CD4-positive, CD25-positive, alpha-beta regulatory T cell (primary cell): ENCODE results near the gene ZNF691. TPM values are rescaled to one million over a fixed set of nuclear protein-coding genes. Genes with fewer than 3 reads are reported as not detected.
"Not testable (repeated sequence)": the region's sequence is repeated elsewhere in the genome, so short reads cannot be mapped to it uniquely, and the experiment has no call there.

Experiments
- ATAC-seq, 2 donors: fragments of 150-1000 bp; cut with Tn5 transposase; one replicate each; pipeline ENCODE4 v1.10.0; 2021; ENCODE audit warnings: low read depth in 2 of 2, moderate number of reproducible peaks in 2 of 2, moderate library complexity in 1 of 2
- DNase-seq, 3 donors: peaks; one replicate each; pipeline versions ENCODE4 v3.0.0 to v3.0.0-alpha.2; 2012 to 2022; ENCODE audit warnings: mixed read lengths in 1 of 3
- H3K27ac ChIP-seq: one replicate; pipeline ENCODE4 v1.7.0; 2013; ENCODE audit warnings: mild to moderate bottlenecking, low read length; ENCODE audit not compliant: insufficient read depth, poor library complexity, severe bottlenecking
- H3K27me3 ChIP-seq: one replicate; pipeline ENCODE4 v1.7.0; 2013; ENCODE audit warnings: low read length; ENCODE audit not compliant: control insufficient read depth, insufficient read depth
- H3K36me3 ChIP-seq: one replicate; pipeline ENCODE4 v1.7.0; 2013; ENCODE audit warnings: mild to moderate bottlenecking, low read length, moderate library complexity; ENCODE audit not compliant: control insufficient read depth, insufficient read depth
- H3K4me1 ChIP-seq: 2 replicates; pipeline ENCODE4 v1.7.0; 2013; ENCODE audit warnings: mild to moderate bottlenecking, low read length; ENCODE audit not compliant: insufficient read depth, control insufficient read depth, poor library complexity, severe bottlenecking
- H3K4me3 ChIP-seq: one replicate; pipeline ENCODE4 v1.7.0; 2013; ENCODE audit warnings: low read depth, mild to moderate bottlenecking, low read length, moderate library complexity
- H3K9me3 ChIP-seq, 2 experiments: 1 replicate in 1 of 2; 2 replicates in 1 of 2; pipeline ENCODE4 v1.7.0; 2013; ENCODE audit warnings: low read length in 2 of 2, mild to moderate bottlenecking in 1 of 2, moderate library complexity in 1 of 2; ENCODE audit not compliant: control insufficient read depth in 2 of 2
- H3K27ac Mint-ChIP-seq, 3 donors: one replicate each; pipeline ENCODE4 v1.8.0; 2020 to 2022; ENCODE audit warnings: mild to moderate bottlenecking in 3 of 3, mixed read lengths in 3 of 3, moderate library complexity in 2 of 3
- H3K27me3 Mint-ChIP-seq: one replicate; pipeline ENCODE4 v1.8.0; 2022; ENCODE audit warnings: mild to moderate bottlenecking, mixed read lengths
- H3K36me3 Mint-ChIP-seq: one replicate; pipeline ENCODE4 v1.8.0; 2020; ENCODE audit warnings: mixed read lengths
- H3K4me1 Mint-ChIP-seq, 4 donors: one replicate each; pipeline ENCODE4 v1.8.0; 2020 to 2022; ENCODE audit warnings: mixed read lengths in 4 of 4, mild to moderate bottlenecking in 1 of 4
- H3K4me3 Mint-ChIP-seq, 4 donors: one replicate each; pipeline ENCODE4 v1.8.0; 2020 to 2022; ENCODE audit warnings: mild to moderate bottlenecking in 4 of 4, mixed read lengths in 4 of 4, moderate library complexity in 3 of 4
- H3K9me3 Mint-ChIP-seq, 7 donors: one replicate each; pipeline ENCODE4 v1.8.0; 2020 to 2022; ENCODE audit warnings: mixed read lengths in 7 of 7, mild to moderate bottlenecking in 3 of 7, moderate library complexity in 2 of 7
- polyA plus RNA-seq, 4 donors: library from polyadenylated mRNA; unstranded; fragments of 300-500 nt; fragmentation: Illumina TruSeq; gene quantifications; one replicate each; pipeline ENCODE4 v1.2.3, GENCODE V29; 2021
- total RNA-seq: library from RNA; stranded (reverse); gene quantifications from one replicate; pipeline ENCODE4 v1.2.3, GENCODE V29; 2022

ZNF691 gene
- total and polyA plus RNA-seq, 5 donors from 2014 or later: 5.3 to 13.7 (median 9.5) TPM

GRCh38 chr1:42899960-42900359, 53.5 kb downstream of the ZNF691 start:
- not testable (repeated sequence) for H3K4me1 Mint-ChIP-seq

More at GRCh38 chr1:42899960-42900359, 53.5 kb downstream of the ZNF691 start:
- not testable (repeated sequence) for H3K27me3 ChIP-seq, H3K27ac ChIP-seq, H3K4me3 Mint-ChIP-seq, H3K4me1 ChIP-seq, H3K9me3 ChIP-seq, H3K36me3 ChIP-seq, DNase-seq, H3K27ac Mint-ChIP-seq, H3K4me3 ChIP-seq, ATAC-seq
- Mint-ChIP-seq H3K9me3 (peaks cover 0 to 19% (median 12%) of the 10 kb centered on the region in 7 donors), H3K36me3 (peaks cover 11% of the 10 kb centered on the region), H3K27me3 (peaks cover 32% of the 10 kb centered on the region)

Other genes with a start within 250 kb of the ZNF691 start
- 29.6 TPM for gene PPIH, start 188.2 kb upstream of the ZNF691 start, total RNA-seq
- gene PPIH, start 188.2 kb upstream of the ZNF691 start, polyA plus RNA-seq: 10 to 100 TPM; 61.8 to 72.9 (median 69.2) TPM
- gene YBX1, start 164.2 kb upstream of the ZNF691 start, total RNA-seq: 323 TPM
- 100 to 1,000 TPM in 1 of 4 donors, 10 to 100 TPM in 3; 89.9 to 110 (median 93.1) TPM for gene YBX1, start 164.2 kb upstream of the ZNF691 start, polyA plus RNA-seq
- not detected for gene CLDN19, start 106.4 kb upstream of the ZNF691 start, total RNA-seq
- not detected for gene CLDN19, start 106.4 kb upstream of the ZNF691 start, polyA plus RNA-seq
- gene P3H1, start 79.6 kb upstream of the ZNF691 start, total RNA-seq: 30.4 TPM
- gene P3H1, start 79.6 kb upstream of the ZNF691 start, polyA plus RNA-seq: 10 to 100 TPM; 12.6 to 16.3 (median 14.3) TPM
- gene C1orf50, start 79.4 kb upstream of the ZNF691 start, total RNA-seq: 14.3 TPM
- 10 to 100 TPM in 1 of 4 donors, 1 to 10 TPM in 3; 3.8 to 12.7 (median 6.0) TPM for gene C1orf50, start 79.4 kb upstream of the ZNF691 start, polyA plus RNA-seq
- gene TMEM269, start 61.6 kb upstream of the ZNF691 start, total RNA-seq: 1.1 TPM
- gene TMEM269, start 61.6 kb upstream of the ZNF691 start, polyA plus RNA-seq: under 1 TPM in 1 of 4 donors, not detected in 3; 0.12 TPM
- gene ERMAP, start 29.5 kb upstream of the ZNF691 start, total RNA-seq: 4.9 TPM
- 1 to 10 TPM; 2.8 to 4.1 (median 3.5) TPM for gene ERMAP, start 29.5 kb upstream of the ZNF691 start, polyA plus RNA-seq
- 24.4 TPM for gene SVBP, start 29.2 kb upstream of the ZNF691 start, total RNA-seq
- 100 to 1,000 TPM in 2 of 4 donors, 10 to 100 TPM in 2; 82.7 to 126 (median 98.9) TPM for gene SVBP, start 29.2 kb upstream of the ZNF691 start, polyA plus RNA-seq
- 60.2 TPM for gene SLC2A1, start 112.3 kb downstream of the ZNF691 start, total RNA-seq
- gene SLC2A1, start 112.3 kb downstream of the ZNF691 start, polyA plus RNA-seq: 10 to 100 TPM; 22.0 to 25.5 (median 23.6) TPM